GM19023 (cell line): ENCODE measurements around the gene RPP38.

Experiments
- ATAC-seq: cut with Tn5 transposase; IDR thresholded peaks from one replicate; pipeline ENCODE4 v1.9.1; 2021; ENCODE audit warnings: mild to moderate bottlenecking, moderate library complexity; ENCODE audit not compliant: unreplicated experiment

Gene RPP38

GRCh38 chr10:15149042-15149771 lies 52.1 kb downstream of the RPP38 start:
- ATAC-seq, result no peak

- ATAC-seq, result no peak
Measured at GRCh38 chr10:15150563-15150962, 53.4 kb downstream of the RPP38 start.

DNA sequence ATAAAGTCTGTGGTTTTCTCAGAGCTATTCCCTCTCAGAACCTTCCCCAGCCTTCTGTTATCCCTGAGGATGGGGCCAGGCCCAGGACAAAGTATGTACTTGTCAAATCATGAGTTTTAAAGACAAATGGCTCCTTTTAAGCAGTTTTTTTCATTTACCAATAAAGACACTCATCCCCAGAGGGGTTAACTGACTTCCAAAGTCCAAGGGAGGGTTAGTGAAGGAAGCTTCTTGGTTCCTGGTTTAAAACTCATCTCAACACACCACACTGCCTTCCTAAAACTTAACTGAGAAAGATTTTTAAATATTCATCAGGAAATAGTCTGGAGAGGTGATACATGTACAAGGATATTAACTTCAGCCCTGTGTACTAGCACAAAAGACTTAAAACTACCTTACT lies 55.4 kb downstream of the RPP38 start:
- no peak for ATAC-seq
